Spleen (tissue), 11 donors: Measurements from ENCODE around the gene ANXA10. TPM values are rescaled to one million over a fixed set of nuclear protein-coding genes. Genes with fewer than 3 reads are reported as not detected.

Source experiments
- DNase-seq: peaks from one replicate; pipeline ENCODE4 v3.0.0-alpha.2; 2020
- H3K27ac ChIP-seq, 8 donors: fragments of 200-600 bp; sonication (generic) in 7 of 8; 1 replicate in 4 of 8; 2 replicates in 4 of 8; pipeline versions ENCODE4 v1.5.0 to v1.8.0; 2016 to 2021; ENCODE audit warnings: inconsistent platforms in 4 of 8, mild to moderate bottlenecking in 4 of 8, moderate library complexity in 1 of 8
- H3K27me3 ChIP-seq, 7 donors: fragments of 200-600 bp; sonication (generic) in 6 of 7; replicated peaks in 1 of 7; 1 replicate in 4 of 7; 2 replicates in 3 of 7; pipeline versions ENCODE4 v1.5.0 to v1.8.0; 2016 to 2021; ENCODE audit warnings: inconsistent platforms in 3 of 7, mild to moderate bottlenecking in 1 of 7
- H3K36me3 ChIP-seq, 6 donors: fragments of 200-600 bp; sonication (generic) in 5 of 6; 1 replicate in 4 of 6; 2 replicates in 2 of 6; pipeline versions ENCODE4 v1.5.0 to v1.8.0; 2016 to 2021; ENCODE audit warnings: inconsistent platforms in 2 of 6
- H3K4me1 ChIP-seq, 6 donors: fragments of 200-600 bp; sonication (generic) in 5 of 6; 1 replicate in 3 of 6; 2 replicates in 3 of 6; pipeline versions ENCODE4 v1.5.0 to v1.8.0; 2016 to 2021; ENCODE audit warnings: inconsistent platforms in 3 of 6
- H3K4me3 ChIP-seq, 8 donors: fragments of 200-600 bp; sonication (generic) in 7 of 8; 1 replicate in 4 of 8; 2 replicates in 4 of 8; pipeline versions ENCODE4 v1.5.0 to v1.8.0; 2016 to 2021; ENCODE audit warnings: inconsistent platforms in 4 of 8, mild to moderate bottlenecking in 4 of 8, moderate library complexity in 2 of 8
- H3K9me3 ChIP-seq, 8 donors: fragments of 200-600 bp; sonication (generic) in 7 of 8; 1 replicate in 4 of 8; 2 replicates in 4 of 8; pipeline versions ENCODE4 v1.5.0 to v1.8.0; 2016 to 2021; ENCODE audit warnings: inconsistent platforms in 4 of 8
- POLR2A ChIP-seq, 3 donors: fragments of 450-650 bp; IDR thresholded peaks; one replicate each; pipeline ENCODE4 v1.5.1; 2017; ENCODE audit warnings: antibody characterized with exemption in 3 of 3, mild to moderate bottlenecking in 1 of 3
- POLR2AphosphoS5 ChIP-seq, 3 donors: sonication (generic); formaldehyde crosslinking; IDR thresholded peaks; one replicate each; pipeline ENCODE4 v1.5.1; 2017; ENCODE audit warnings: antibody characterized with exemption in 3 of 3
- WGBS, 5 donors: extraction: QIAGEN DNeasy Blood & Tissue Kit in 3 of 5; methylation state at CpG; one replicate each; pipeline versions ENCODE4 v1.1.5 to v1.1.7; 2013 to 2018; 5-methylcytosine and 5-hydroxymethylcytosine counted together
- intact Hi-C: fragments of 100-400 bp; cut with DNase I; formaldehyde crosslinking; loops from one replicate; pipeline ENCODE4 v1.15.0; 2023; ENCODE audit warnings: low total_unique reads
- polyA plus RNA-seq, 3 donors: library from polyadenylated mRNA; stranded (reverse); fragments of 200-250 nt; gene quantifications; one replicate each; pipeline ENCODE4 v1.2.1, GENCODE V29; 2013
- total RNA-seq, 7 donors: library from RNA; depleted of rRNA in 3 of 7; stranded (reverse); fragments of >200 nt in 3 of 7; fragmentation: NEBNext Ultra II Directional in 4 of 7; extraction: Animal tissue kit (Norgen Biotek cat#: 25700) in 4 of 7; gene quantifications; one replicate each; pipeline versions ENCODE4 v1.1.0 to v1.2.1, GENCODE V29; 2016 to 2021
- TF ChIP-seq, protein P1 (sequence below), 11 experiments: fragments of 200-600 bp in 7 of 11; fragments of 450-650 bp in 4 of 11; sonication (generic) in 4 of 11; IDR thresholded peaks in 8 of 11; conservative IDR thresholded peaks in 3 of 11; 1 replicate in 7 of 11; 2 replicates in 4 of 11; pipeline versions ENCODE4 v1.4.0 to v1.8.0; 2016 to 2021; ENCODE audit warnings: antibody characterized with exemption in 11 of 11, inconsistent platforms in 4 of 11, mild to moderate bottlenecking in 1 of 11
- donor health status: healthy with polysubstance abuse.
- donor health status: DM: no; HTN: no; CAD: no; lungs with moderate emphysema.
- donor health status: DM: no; HTN: no; CAD: no.
- donor health status: Bipolar disorder and iron deficiency.
- donor health status: healthy.
- donor health status: DM: no; HTN: no; CAD: no.
- donor health status: DM: yes; HTN: yes; CAD: no.

Gene ANXA10
- total and polyA plus RNA-seq, 10 donors: not detected

DNA sequence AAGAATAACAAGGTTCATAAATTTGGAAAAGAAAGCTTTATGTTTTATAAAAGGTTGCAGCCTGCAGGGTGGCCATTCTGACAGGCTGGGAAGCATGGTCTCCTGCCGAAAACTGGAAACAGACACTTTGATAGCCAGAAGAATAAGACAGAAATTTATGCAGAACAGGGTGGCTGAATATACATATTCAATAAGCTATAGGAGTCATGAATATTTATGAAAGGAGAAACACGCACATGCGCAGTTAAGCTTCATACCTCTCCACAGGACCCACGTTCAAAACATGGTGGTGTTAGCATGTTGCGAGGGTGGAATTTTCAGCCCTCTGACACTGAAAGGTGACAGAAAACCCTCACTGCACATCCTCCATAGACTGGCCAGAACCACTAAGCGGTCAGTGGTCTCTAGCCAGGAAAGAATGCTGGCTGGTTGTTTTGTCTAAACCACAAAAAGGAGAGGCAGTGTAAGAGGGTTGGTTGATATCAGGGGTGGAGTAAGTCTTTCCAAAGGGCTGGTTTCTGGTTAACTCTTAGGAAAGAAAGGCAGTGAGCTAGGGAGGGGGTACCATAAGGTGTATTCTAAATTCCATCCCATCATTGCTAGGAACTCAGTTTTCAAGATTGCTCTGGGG is 58.2 kb downstream of the ANXA10 start:
- Histone ChIP-seq H3K4me3 (no peak overlapping the region), H3K4me1 (peaks cover 0 to 8% (median 0%) of the 10 kb centered on the region in 6 donors), H3K36me3 (no peaks in the 10 kb centered on the region), H3K9me3 (no peaks in the 10 kb centered on the region), H3K27me3 (no peaks in the 10 kb centered on the region), H3K27ac (no peak overlapping the region)
- no peak for TF ChIP-seq POLR2A (IDR thresholded peaks at IDR 0.05)
- no peak for TF ChIP-seq POLR2AphosphoS5 (IDR thresholded peaks at IDR 0.05)
- TF ChIP-seq, protein P1, sequence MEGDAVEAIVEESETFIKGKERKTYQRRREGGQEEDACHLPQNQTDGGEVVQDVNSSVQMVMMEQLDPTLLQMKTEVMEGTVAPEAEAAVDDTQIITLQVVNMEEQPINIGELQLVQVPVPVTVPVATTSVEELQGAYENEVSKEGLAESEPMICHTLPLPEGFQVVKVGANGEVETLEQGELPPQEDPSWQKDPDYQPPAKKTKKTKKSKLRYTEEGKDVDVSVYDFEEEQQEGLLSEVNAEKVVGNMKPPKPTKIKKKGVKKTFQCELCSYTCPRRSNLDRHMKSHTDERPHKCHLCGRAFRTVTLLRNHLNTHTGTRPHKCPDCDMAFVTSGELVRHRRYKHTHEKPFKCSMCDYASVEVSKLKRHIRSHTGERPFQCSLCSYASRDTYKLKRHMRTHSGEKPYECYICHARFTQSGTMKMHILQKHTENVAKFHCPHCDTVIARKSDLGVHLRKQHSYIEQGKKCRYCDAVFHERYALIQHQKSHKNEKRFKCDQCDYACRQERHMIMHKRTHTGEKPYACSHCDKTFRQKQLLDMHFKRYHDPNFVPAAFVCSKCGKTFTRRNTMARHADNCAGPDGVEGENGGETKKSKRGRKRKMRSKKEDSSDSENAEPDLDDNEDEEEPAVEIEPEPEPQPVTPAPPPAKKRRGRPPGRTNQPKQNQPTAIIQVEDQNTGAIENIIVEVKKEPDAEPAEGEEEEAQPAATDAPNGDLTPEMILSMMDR (IDR thresholded peaks at IDR 0.05 in 8 of 11, conservative IDR thresholded peaks at IDR 0.05 in 3 of 11): no peak
- intact Hi-C loops: no loop called here
- DNase-seq: no peak
- 84 to 93% (median 86%) methylated on average over 6 of the region's 6 CpGs for WGBS, 5 donors

DNA sequence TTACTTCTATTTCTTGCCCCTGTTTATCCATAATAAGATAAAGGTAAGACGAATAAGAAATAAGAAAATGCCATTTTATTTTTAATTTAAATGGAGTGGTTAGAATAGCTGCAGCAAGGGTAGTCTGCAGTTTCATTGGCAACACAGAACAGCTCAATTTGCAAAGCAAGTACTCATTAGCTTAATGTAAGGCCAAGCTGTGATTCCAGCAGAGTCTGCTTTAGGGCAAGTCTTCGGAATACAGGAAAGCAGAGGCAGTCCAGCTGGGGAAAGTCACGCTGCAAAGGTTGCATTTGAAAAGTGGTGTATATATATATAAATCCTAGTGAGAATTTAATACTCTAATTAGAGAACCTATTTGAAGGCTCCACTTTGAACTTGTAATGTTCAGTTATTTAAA is 59.0 kb downstream of the ANXA10 start:
- H3K9me3 ChIP-seq: no peaks in the 10 kb centered on the region
- intact Hi-C loops: no loop called here
- H3K27ac ChIP-seq: no peak overlapping the region
- H3K4me1 ChIP-seq: peaks cover 0 to 8% (median 0%) of the 10 kb centered on the region in 6 donors
- TF ChIP-seq POLR2AphosphoS5 (IDR thresholded peaks at IDR 0.05) (no peak), POLR2A (IDR thresholded peaks at IDR 0.05) (no peak)
- TF ChIP-seq, protein P1 (IDR thresholded peaks at IDR 0.05 in 8 of 11, conservative IDR thresholded peaks at IDR 0.05 in 3 of 11): no peak
- H3K36me3 ChIP-seq: no peaks in the 10 kb centered on the region
- H3K27me3 ChIP-seq: no peaks in the 10 kb centered on the region
- DNase-seq: no peak
- 78 to 88% (median 86%) methylated on average over 3 of the region's 3 CpGs for WGBS, 5 donors
- H3K4me3 ChIP-seq: no peak overlapping the region

DNA sequence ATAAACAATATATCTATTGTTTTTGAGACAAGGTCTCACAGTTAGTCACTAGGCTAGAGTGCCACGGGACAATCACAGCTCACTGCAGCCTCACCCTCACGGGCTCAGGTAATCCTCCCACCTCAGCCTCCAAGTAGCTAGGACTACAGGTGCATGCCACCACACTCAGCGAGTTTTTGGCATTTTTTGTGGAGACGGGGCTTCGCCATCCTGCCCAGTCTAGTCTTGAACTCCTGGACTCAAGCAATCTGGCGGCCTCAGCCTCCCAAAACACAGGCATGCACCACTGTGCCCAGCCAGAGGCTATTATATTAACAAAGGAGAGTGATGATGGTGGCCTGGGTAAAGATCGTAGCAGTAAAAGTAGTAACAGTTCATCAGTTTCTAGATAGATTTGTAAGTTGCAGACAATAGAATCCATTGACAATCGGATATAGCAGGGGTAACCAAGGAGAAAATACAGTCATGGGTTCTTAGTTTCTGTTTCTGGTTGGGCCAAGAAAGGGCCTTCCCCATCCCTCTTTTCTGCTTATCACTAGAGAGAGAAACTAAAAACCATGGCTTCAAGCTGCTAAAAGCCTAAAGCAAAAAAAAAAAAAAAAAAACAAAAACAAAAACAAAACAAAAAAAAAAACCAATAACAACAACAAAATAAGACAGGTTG is 60.6 kb downstream of the ANXA10 start:
- DNase-seq: no peak
- no peaks in the 10 kb centered on the region for H3K9me3 ChIP-seq
- no peaks in the 10 kb centered on the region for H3K27me3 ChIP-seq
- H3K4me3 ChIP-seq: peak overlapping the region in 4 of 8 donors; percentile 1 to 53 (median 20)
- WGBS, 5 donors: 86 to 94% (median 89%) methylated on average over 8 of the region's 8 CpGs
- H3K4me1 ChIP-seq: peaks cover 0 to 8% (median 0%) of the 10 kb centered on the region in 6 donors
- TF ChIP-seq POLR2AphosphoS5 (IDR thresholded peaks at IDR 0.05): no peak
- H3K27ac ChIP-seq: no peak overlapping the region
- intact Hi-C loops: no loop called here
- H3K36me3 ChIP-seq: no peaks in the 10 kb centered on the region

DNA sequence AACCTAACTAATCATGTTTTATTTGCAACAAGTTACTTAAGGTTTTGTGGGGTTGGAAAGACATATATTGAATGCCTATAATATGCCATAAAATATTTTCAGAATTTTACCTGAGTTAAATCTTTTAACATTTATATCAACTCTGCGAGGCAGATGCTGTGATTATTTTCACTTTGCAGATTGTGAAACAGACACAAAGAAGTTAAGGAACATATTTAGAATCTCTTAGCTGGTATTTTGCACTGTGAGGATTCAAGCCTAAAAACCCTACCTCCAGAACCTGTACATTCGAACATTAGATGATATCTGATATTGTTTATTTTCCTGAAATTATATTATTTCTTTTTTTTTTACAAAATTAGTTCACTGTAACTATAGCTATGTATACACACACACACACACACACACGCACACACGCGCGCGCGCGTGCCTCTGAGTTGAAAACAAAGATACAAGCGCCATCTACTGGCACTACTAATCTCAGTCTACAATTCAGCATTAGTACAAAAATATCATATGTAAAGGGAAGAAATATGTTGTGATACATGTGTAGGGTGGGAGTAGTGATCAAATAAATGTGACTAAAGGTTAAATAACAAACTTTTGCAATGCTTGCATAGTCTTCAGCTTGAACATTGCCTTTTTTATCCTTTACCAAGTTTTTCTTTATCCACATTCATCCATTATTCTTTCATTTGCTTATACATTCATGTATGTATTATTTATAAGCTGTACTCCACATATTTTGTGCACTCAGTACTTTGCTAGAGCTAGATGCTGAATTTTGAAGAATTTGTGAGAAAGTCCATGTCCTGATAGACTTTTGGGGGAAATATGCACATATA is 61.5 kb downstream of the ANXA10 start:
- H3K36me3 ChIP-seq: no peaks in the 10 kb centered on the region
- peak; percentile 82 for DNase-seq
- intact Hi-C loops: no loop called here
- peak overlapping the region in 5 of 8 donors; percentile 1 to 53 (median 20) for H3K4me3 ChIP-seq
- TF ChIP-seq POLR2A (IDR thresholded peaks at IDR 0.05): no peak
- TF ChIP-seq, protein P1 (IDR thresholded peaks at IDR 0.05 in 8 of 11, conservative IDR thresholded peaks at IDR 0.05 in 3 of 11): peak in 9 of 11 experiments; percentile 24 to 50 (median 38)
- 1 to 5% (median 4%) methylated on average over 10 of the region's 10 CpGs for WGBS, 5 donors
- H3K27ac ChIP-seq: no peak overlapping the region
- H3K9me3 ChIP-seq: peaks cover 0 to 3% (median under 1%) of the 10 kb centered on the region in 8 donors
- peaks cover 0 to 8% (median 0%) of the 10 kb centered on the region in 6 donors for H3K4me1 ChIP-seq
- H3K27me3 ChIP-seq: no peaks in the 10 kb centered on the region
